ENCODE measurements around the gene CDH4. TPM values are rescaled to one million over a fixed set of nuclear protein-coding genes. Genes with fewer than 3 reads are reported as not detected.

The CDH4 gene
- total RNA-seq, 1 donor from 2014 or later, result 3.2 TPM

DNA sequence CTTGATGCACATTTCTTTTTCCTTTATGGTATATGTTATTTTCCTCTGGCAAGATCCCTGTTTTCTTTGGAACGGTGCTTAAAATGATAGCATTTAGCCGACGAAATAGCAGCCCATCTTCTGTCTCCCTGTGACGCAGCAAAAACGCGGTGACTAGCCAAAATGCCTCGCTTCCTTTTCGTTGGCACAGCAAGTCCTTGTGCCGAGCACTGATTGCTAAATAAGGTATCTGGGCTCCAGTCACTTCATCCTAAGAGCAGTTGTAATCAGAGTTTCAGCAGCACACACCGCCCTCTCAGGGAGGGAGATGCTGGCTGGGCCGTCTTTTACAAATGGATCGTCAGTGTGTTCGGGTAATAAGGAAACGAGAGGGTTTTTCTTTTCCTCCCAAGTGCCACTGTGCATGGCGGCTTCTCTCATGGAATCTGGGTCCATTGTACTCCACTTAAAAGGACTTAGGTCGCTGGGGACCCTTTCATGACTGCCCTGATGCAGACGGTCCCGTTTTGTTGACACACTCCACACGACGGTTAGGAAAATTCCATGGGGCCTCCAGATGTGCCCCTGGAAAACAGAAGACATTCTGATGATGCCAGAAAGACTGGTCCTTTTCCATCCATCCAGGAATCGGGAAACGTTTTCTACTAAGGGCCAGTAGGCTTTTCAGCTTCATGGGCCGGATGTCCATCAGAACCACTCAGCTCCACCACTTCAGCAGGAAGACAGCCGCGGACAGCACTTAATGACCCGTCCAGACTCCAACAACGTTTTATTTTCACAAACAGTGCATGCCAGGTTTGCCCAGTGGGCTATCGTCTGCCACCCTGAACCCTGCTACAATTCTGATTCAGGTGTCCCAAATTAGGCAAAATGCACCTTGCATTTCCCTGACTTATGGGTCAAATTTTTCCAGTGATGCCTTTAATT lies 185.5 kb downstream of the CDH4 start:
- DNase-seq (ENCODE audit: low read depth) (peak; percentile 94), FAIRE-seq (no peak)
- peak overlapping the region; percentile 20 for H3K4me3 Mint-ChIP-seq (ENCODE audit: unreplicated experiment)
- peaks cover 30% of the 10 kb centered on the region for H3K4me1 Mint-ChIP-seq (ENCODE audit: low read depth, unreplicated experiment)
- Histone ChIP-seq H3K27ac (ENCODE audit: low read depth, low read length) (peak overlapping the region; percentile 84), H3K36me3 (ENCODE audit: insufficient read depth, low read length) (no peaks in the 10 kb centered on the region), H3K4me3 (ENCODE audit: insufficient read depth, low read depth, low read length) (peak overlapping the region; percentile 15), H2AFZ (ENCODE audit: low read depth, low read length) (peak overlapping the region; percentile 42), H3K9ac (ENCODE audit: low read length) (peak overlapping the region; percentile 74), H3K79me2 (ENCODE audit: insufficient read depth, low read length) (no peaks in the 10 kb centered on the region), H3K4me1 (ENCODE audit: insufficient read depth, low read length) (peaks cover 46% of the 10 kb centered on the region), H3K4me2 (ENCODE audit: low read length) (peak overlapping the region; percentile 79), H4K20me1 (ENCODE audit: insufficient read depth, low read length) (no peaks in the 10 kb centered on the region), H3K9me3 (ENCODE audit: insufficient read depth, low read depth, low read length) (no peaks in the 10 kb centered on the region), H3K27me3 (ENCODE audit: insufficient read depth, low read length) (no peaks in the 10 kb centered on the region)
- H3K27ac Mint-ChIP-seq (ENCODE audit: unreplicated experiment), result peak overlapping the region; percentile 88
- H3K9me3 Mint-ChIP-seq (ENCODE audit: unreplicated experiment), result no peaks in the 10 kb centered on the region
- no peak for TF ChIP-seq EZH2 (IDR thresholded peaks at IDR 0.05; ENCODE audit: insufficient read depth, low read length)
- TF ChIP-seq, protein P1, sequence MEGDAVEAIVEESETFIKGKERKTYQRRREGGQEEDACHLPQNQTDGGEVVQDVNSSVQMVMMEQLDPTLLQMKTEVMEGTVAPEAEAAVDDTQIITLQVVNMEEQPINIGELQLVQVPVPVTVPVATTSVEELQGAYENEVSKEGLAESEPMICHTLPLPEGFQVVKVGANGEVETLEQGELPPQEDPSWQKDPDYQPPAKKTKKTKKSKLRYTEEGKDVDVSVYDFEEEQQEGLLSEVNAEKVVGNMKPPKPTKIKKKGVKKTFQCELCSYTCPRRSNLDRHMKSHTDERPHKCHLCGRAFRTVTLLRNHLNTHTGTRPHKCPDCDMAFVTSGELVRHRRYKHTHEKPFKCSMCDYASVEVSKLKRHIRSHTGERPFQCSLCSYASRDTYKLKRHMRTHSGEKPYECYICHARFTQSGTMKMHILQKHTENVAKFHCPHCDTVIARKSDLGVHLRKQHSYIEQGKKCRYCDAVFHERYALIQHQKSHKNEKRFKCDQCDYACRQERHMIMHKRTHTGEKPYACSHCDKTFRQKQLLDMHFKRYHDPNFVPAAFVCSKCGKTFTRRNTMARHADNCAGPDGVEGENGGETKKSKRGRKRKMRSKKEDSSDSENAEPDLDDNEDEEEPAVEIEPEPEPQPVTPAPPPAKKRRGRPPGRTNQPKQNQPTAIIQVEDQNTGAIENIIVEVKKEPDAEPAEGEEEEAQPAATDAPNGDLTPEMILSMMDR (IDR thresholded peaks at IDR 0.05; ENCODE audit: insufficient read depth, low read depth, low read length), result no peak
- H3K27me3 Mint-ChIP-seq (ENCODE audit: low read depth, unreplicated experiment), result peaks cover 2% of the 10 kb centered on the region
- no peaks in the 10 kb centered on the region for H3K36me3 Mint-ChIP-seq (ENCODE audit: low read depth, unreplicated experiment)

- peaks cover 30% of the 10 kb centered on the region for H3K4me1 Mint-ChIP-seq (ENCODE audit: low read depth, unreplicated experiment)
Measured at GRCh38 chr20:61438285-61438684, 186.2 kb downstream of the CDH4 start.

More at GRCh38 chr20:61438285-61438684, 186.2 kb downstream of the CDH4 start:
- H2AFZ ChIP-seq (ENCODE audit: low read depth, low read length), result no peak overlapping the region
- Mint-ChIP-seq H3K36me3 (ENCODE audit: low read depth, unreplicated experiment) (no peaks in the 10 kb centered on the region), H3K27ac (ENCODE audit: unreplicated experiment) (no peak overlapping the region), H3K27me3 (ENCODE audit: low read depth, unreplicated experiment) (peaks cover 2% of the 10 kb centered on the region), H3K4me3 (ENCODE audit: unreplicated experiment) (no peak overlapping the region), H3K9me3 (ENCODE audit: unreplicated experiment) (no peaks in the 10 kb centered on the region)
- H3K27ac ChIP-seq (ENCODE audit: low read depth, low read length), result no peak overlapping the region
- no peaks in the 10 kb centered on the region for H3K9me3 ChIP-seq (ENCODE audit: insufficient read depth, low read depth, low read length)
- no peaks in the 10 kb centered on the region for H3K36me3 ChIP-seq (ENCODE audit: insufficient read depth, low read length)
- no peak overlapping the region for H3K4me3 ChIP-seq (ENCODE audit: insufficient read depth, low read depth, low read length)
- no peak overlapping the region for H3K4me2 ChIP-seq (ENCODE audit: low read length)
- H3K9ac ChIP-seq (ENCODE audit: low read length), result no peak overlapping the region
- H3K79me2 ChIP-seq (ENCODE audit: insufficient read depth, low read length), result no peaks in the 10 kb centered on the region
- TF ChIP-seq, protein P1 (IDR thresholded peaks at IDR 0.05; ENCODE audit: insufficient read depth, low read depth, low read length), result no peak
- no peak for TF ChIP-seq EZH2 (IDR thresholded peaks at IDR 0.05; ENCODE audit: insufficient read depth, low read length)
- no peaks in the 10 kb centered on the region for H3K27me3 ChIP-seq (ENCODE audit: insufficient read depth, low read length)
- DNase-seq (ENCODE audit: low read depth), result no peak
- no peaks in the 10 kb centered on the region for H4K20me1 ChIP-seq (ENCODE audit: insufficient read depth, low read length)
- FAIRE-seq, result no peak
- H3K4me1 ChIP-seq (ENCODE audit: insufficient read depth, low read length), result peaks cover 50% of the 10 kb centered on the region

Data from astrocyte (in vitro differentiated cells and primary cell).